H1 (cell line): ENCODE data around the gene FOSL2. TPM values are rescaled to one million over a fixed set of nuclear protein-coding genes. Genes with fewer than 3 reads are reported as not detected.

Experiments used
- CTCF ChIA-PET: fragments of 300-600 bp; sonication (Branson Sonifier 250); formaldehyde crosslinking; loops from one replicate; lab custom pipeline; 2021; ENCODE audit not compliant: partially characterized antibody; lab: Charles Lee
- POLR2A ChIA-PET: fragments of 300-600 bp; sonication (Branson Sonifier 250); formaldehyde crosslinking; loops from one replicate; lab custom pipeline; 2021; ENCODE audit warnings: inconsistent platforms; ENCODE audit not compliant: partially characterized antibody; lab: Charles Lee
- DNase-seq, 2 experiments: peaks; one replicate each; pipeline versions ENCODE4 v3.0.0 to v3.0.0-alpha.2; 2010 to 2022; ENCODE audit warnings: low spot score in 2 of 2, low read depth in 1 of 2, mixed read lengths in 1 of 2
- FAIRE-seq: peaks from 2 replicates; lab custom pipeline; 2011; peaks lifted over from hg19 to GRCh38; lab: Jason Lieb, UNC
- H2AFZ ChIP-seq: 2 replicates; pipeline ENCODE4 v1.8.1; 2012; ENCODE audit warnings: low read length, inconsistent platforms
- H2AK5ac ChIP-seq: 2 replicates; pipeline ENCODE4 v1.6.1; 2013; ENCODE audit warnings: low read depth, low read length
- H2BK120ac ChIP-seq: replicated peaks from 2 replicates; pipeline ENCODE3; 2013; ENCODE audit warnings: low read depth, low read length, inconsistent platforms
- H2BK12ac ChIP-seq: 2 replicates; pipeline ENCODE4 v1.6.1; 2013; ENCODE audit warnings: low read depth, low read length
- H2BK15ac ChIP-seq: 2 replicates; pipeline ENCODE4 v1.6.1; 2013; ENCODE audit warnings: low read length
- H2BK20ac ChIP-seq: 2 replicates; pipeline ENCODE4 v1.6.1; 2013; ENCODE audit warnings: low read length
- H2BK5ac ChIP-seq: 2 replicates; pipeline ENCODE4 v1.6.1; 2013; ENCODE audit warnings: low read depth, low read length
- H3K14ac ChIP-seq: 2 replicates; pipeline ENCODE4 v1.6.1; 2013; ENCODE audit warnings: inconsistent platforms; ENCODE audit not compliant: insufficient read length
- H3K18ac ChIP-seq: 2 replicates; pipeline ENCODE4 v1.6.1; 2013; ENCODE audit warnings: low read length; ENCODE audit errors: extremely low read depth
- H3K23ac ChIP-seq: 2 replicates; pipeline ENCODE4 v1.6.1; 2013; ENCODE audit warnings: inconsistent platforms; ENCODE audit not compliant: insufficient read length
- H3K23me2 ChIP-seq: 2 replicates; pipeline ENCODE4 v1.6.1; 2013; ENCODE audit warnings: low read depth, low read length
- H3K27ac ChIP-seq: 2 replicates; pipeline ENCODE4 v1.6.1; 2011; ENCODE audit warnings: low read depth, low read length, inconsistent platforms
- H3K27me3 ChIP-seq, 4 experiments: replicated peaks in 1 of 4; 1 replicate in 1 of 4; 2 replicates in 3 of 4; pipeline versions ENCODE4 v1.6.1 to v1.8.1; 2011 to 2013; ENCODE audit warnings: low read length in 3 of 4, mild to moderate bottlenecking in 3 of 4, inconsistent platforms in 2 of 4, mixed read lengths in 2 of 4, moderate library complexity in 1 of 4; ENCODE audit not compliant: control insufficient read depth in 3 of 4, insufficient read depth in 3 of 4; ENCODE audit errors: extremely low read depth in 1 of 4
- H3K36me3 ChIP-seq, 4 experiments: 2 replicates each; pipeline versions ENCODE4 v1.6.1 to v1.8.1; 2011 to 2013; ENCODE audit warnings: mild to moderate bottlenecking in 4 of 4, low read length in 3 of 4, moderate library complexity in 2 of 4, control low read depth in 1 of 4, inconsistent platforms in 1 of 4; ENCODE audit not compliant: insufficient read depth in 4 of 4, control insufficient read depth in 2 of 4
- H3K4ac ChIP-seq: replicated peaks from 2 replicates; pipeline ENCODE3; 2013; ENCODE audit warnings: low read length, low read depth, mixed read lengths, inconsistent platforms; ENCODE audit not compliant: insufficient read length
- H3K4me1 ChIP-seq, 4 experiments: replicated peaks in 1 of 4; 1 replicate in 1 of 4; 2 replicates in 3 of 4; pipeline versions ENCODE4 v1.6.1 to v1.8.1; 2011 to 2013; ENCODE audit warnings: low read length in 3 of 4, inconsistent platforms in 2 of 4, mixed read lengths in 1 of 4; ENCODE audit not compliant: insufficient read depth in 4 of 4, control insufficient read depth in 3 of 4
- H3K4me2 ChIP-seq, 2 experiments: 2 replicates each; pipeline versions ENCODE4 v1.6.1 to v1.8.1; 2011 to 2013; ENCODE audit warnings: low read depth in 2 of 2, low read length in 2 of 2, control low read depth in 1 of 2, inconsistent platforms in 1 of 2, mild to moderate bottlenecking in 1 of 2; ENCODE audit not compliant: insufficient read depth in 1 of 2
- H3K4me3 ChIP-seq, 4 experiments: fragments of 200-600, 300-600 bp in 1 of 4; sonication (generic), shearing (Covaris generic), sonication (Bioruptor Twin) in 1 of 4; 2 replicates each; pipeline versions ENCODE4 v1.5.1 to v1.8.1; 2011 to 2016; ENCODE audit warnings: low read length in 4 of 4, low read depth in 3 of 4, control low read depth in 2 of 4, inconsistent platforms in 2 of 4, mild to moderate bottlenecking in 2 of 4, mixed read lengths in 1 of 4, moderate library complexity in 1 of 4; ENCODE audit not compliant: insufficient read depth in 2 of 4; ENCODE audit errors: extremely low read depth in 1 of 4
- H3K56ac ChIP-seq: replicated peaks from 2 replicates; pipeline ENCODE3; 2013; ENCODE audit warnings: low read depth, mild to moderate bottlenecking, mixed read lengths, low read length, inconsistent platforms; ENCODE audit not compliant: insufficient read length
- H3K79me1 ChIP-seq: 2 replicates; pipeline ENCODE4 v1.6.1; 2013; ENCODE audit warnings: low read depth, low read length, control low read depth
- H3K79me2 ChIP-seq, 2 experiments: 2 replicates each; pipeline versions ENCODE4 v1.6.1 to v1.8.1; 2012 to 2013; ENCODE audit warnings: low read length in 2 of 2, mild to moderate bottlenecking in 2 of 2, inconsistent platforms in 1 of 2; ENCODE audit not compliant: insufficient read depth in 2 of 2, control insufficient read depth in 1 of 2
- H3K9ac ChIP-seq, 4 experiments: replicated peaks in 1 of 4; 1 replicate in 1 of 4; 2 replicates in 3 of 4; pipeline versions ENCODE4 v1.6.1 to v1.8.1; 2011 to 2013; ENCODE audit warnings: low read depth in 3 of 4, low read length in 3 of 4, control low read depth in 2 of 4, mild to moderate bottlenecking in 2 of 4, moderate library complexity in 2 of 4, inconsistent platforms in 1 of 4; ENCODE audit errors: extremely low read depth in 1 of 4
- H3K9me3 ChIP-seq, 2 experiments: 2 replicates each; pipeline versions ENCODE4 v1.6.1 to v1.8.1; 2012 to 2013; ENCODE audit warnings: mild to moderate bottlenecking in 2 of 2, moderate library complexity in 2 of 2, control low read depth in 1 of 2, inconsistent platforms in 1 of 2, low read depth in 1 of 2, low read length in 1 of 2, mixed read lengths in 1 of 2; ENCODE audit not compliant: insufficient read depth in 2 of 2
- H4K20me1 ChIP-seq, 2 experiments: replicated peaks in 1 of 2; 2 replicates each; pipeline versions ENCODE3 to v1.8.1; 2011 to 2013; ENCODE audit warnings: inconsistent platforms in 2 of 2, low read length in 2 of 2, mild to moderate bottlenecking in 1 of 2; ENCODE audit not compliant: insufficient read depth in 2 of 2, control insufficient read depth in 1 of 2
- H4K5ac ChIP-seq: 2 replicates; pipeline ENCODE4 v1.6.1; 2013; ENCODE audit warnings: low read length, low read depth, mixed read lengths, inconsistent platforms; ENCODE audit not compliant: insufficient read length
- H4K8ac ChIP-seq: 2 replicates; pipeline ENCODE4 v1.8.0; 2013; ENCODE audit warnings: mild to moderate bottlenecking, moderate library complexity, low read length, inconsistent platforms; ENCODE audit not compliant: insufficient read depth; ENCODE audit errors: extremely low read depth
- H4K91ac ChIP-seq: replicated peaks from 2 replicates; pipeline ENCODE3; 2013; ENCODE audit warnings: low read length, mixed read lengths, inconsistent platforms; ENCODE audit not compliant: insufficient read length
- ASH2L ChIP-seq: fragments of 200-600, 300-600 bp; sonication (generic); IDR thresholded peaks from one replicate; pipeline ENCODE4 v1.7.1; 2017; ENCODE audit warnings: low read length
- BACH1 ChIP-seq: IDR thresholded peaks from 2 replicates; pipeline ENCODE4 v1.6.1; 2012; ENCODE audit warnings: low read length, improper control_type of control experiment
- BCL11A ChIP-seq, 2 experiments: IDR thresholded peaks; one replicate each; pipeline ENCODE4 v1.6.1; 2011; ENCODE audit warnings: low read depth in 2 of 2, low read length in 2 of 2, mild to moderate bottlenecking in 2 of 2
- CEBPB ChIP-seq: IDR thresholded peaks from 2 replicates; pipeline ENCODE4 v1.6.1; 2012; ENCODE audit warnings: low read depth, low read length
- CTCF ChIP-seq, 3 experiments: IDR thresholded peaks; 1 replicate in 2 of 3; 2 replicates in 1 of 3; pipeline versions ENCODE4 v1.5.1 to v1.6.1; 2011; ENCODE audit warnings: low read length in 3 of 3, mild to moderate bottlenecking in 3 of 3, inconsistent platforms in 2 of 3, low read depth in 1 of 3, moderate library complexity in 1 of 3; ENCODE audit not compliant: insufficient read depth in 1 of 3; ENCODE audit errors: control extremely low read depth in 1 of 3
- EP300 ChIP-seq, 2 experiments: IDR thresholded peaks; 1 replicate in 1 of 2; 2 replicates in 1 of 2; pipeline ENCODE4 v1.6.1; 2011 to 2012; ENCODE audit warnings: low read depth in 2 of 2, low read length in 2 of 2, mild to moderate bottlenecking in 2 of 2, borderline replicate concordance in 1 of 2, inconsistent platforms in 1 of 2, moderate library complexity in 1 of 2
- HDAC6 ChIP-seq: IDR thresholded peaks from one replicate; pipeline ENCODE4 v1.7.1; 2012; ENCODE audit warnings: low read depth, mild to moderate bottlenecking, inconsistent platforms, low read length, moderate library complexity
- KDM5A ChIP-seq: fragments of 200-600 bp; IDR thresholded peaks from 2 replicates; pipeline ENCODE4 v1.7.1; 2012; ENCODE audit warnings: mild to moderate bottlenecking, low read length, inconsistent platforms, mixed read lengths
- POLR2AphosphoS5 ChIP-seq: IDR thresholded peaks from 2 replicates; pipeline ENCODE4 v1.6.1; 2011; ENCODE audit warnings: low read depth, low read length
- RAD21 ChIP-seq, 2 experiments: IDR thresholded peaks in 1 of 2; conservative IDR thresholded peaks in 1 of 2; 2 replicates each; pipeline ENCODE4 v1.6.1; 2011; ENCODE audit warnings: low read depth in 2 of 2, low read length in 2 of 2, improper control_type of control experiment in 1 of 2, inconsistent platforms in 1 of 2, mild to moderate bottlenecking in 1 of 2, moderate library complexity in 1 of 2
- TAF7 ChIP-seq: optimal IDR thresholded peaks from 2 replicates; pipeline ENCODE3; 2011; ENCODE audit warnings: low read depth, mild to moderate bottlenecking, inconsistent platforms, low read length, moderate library complexity, borderline replicate concordance
- ZNF274 ChIP-seq: IDR thresholded peaks from 2 replicates; pipeline ENCODE4 v1.7.0; 2012; ENCODE audit warnings: low read length, borderline replicate concordance; ENCODE audit errors: extremely low read depth
- WGBS, 2 experiments: shearing (Covaris generic) in 1 of 2; methylation state at CpG; one replicate each; pipeline versions ENCODE4 v1.1.6 to v1.1.7; 2013 to 2015; ENCODE audit warnings: low lambda C conversion rate in 2 of 2, mixed read lengths in 2 of 2, inconsistent platforms in 1 of 2, low coverage in 1 of 2, missing lambda C conversion rate in 1 of 2; ENCODE audit not compliant: insufficient replicate concordance in 2 of 2, insufficient coverage in 1 of 2, insufficient read length in 1 of 2; ENCODE audit errors: extremely low coverage in 1 of 2, missing lambda C conversion rate in 1 of 2; 5-methylcytosine and 5-hydroxymethylcytosine counted together
- polyA plus RNA-seq, 7 experiments: library from polyadenylated mRNA; depleted of rRNA in 3 of 7; stranded (reverse) in 5 of 7; unstranded in 2 of 7; fragments of >200 nt in 5 of 7; fragments of 200-250 nt in 2 of 7; gene quantifications; 1 replicate in 5 of 7; 2 replicates in 1 of 7; 4 replicates in 1 of 7; pipeline versions ENCODE4 v1.2.1 to v1.2.3, GENCODE V29; 2011 to 2013; ENCODE audit warnings: missing spikeins in 2 of 7, mixed read lengths in 2 of 7
- total RNA-seq: library from RNA; stranded (reverse); fragmentation: NEBNext Ultra II Directional; extraction: Animal tissue kit (Norgen Biotek cat#: 25700); gene quantifications from 2 replicates; pipeline ENCODE4 v1.2.1, GENCODE V29; 2021

The FOSL2 gene
- total and polyA plus RNA-seq, 2 of the 8 experiments (the other 6 are each of a cell fraction or from before 2014, with no cell fraction given) = 1.5 to 4.5 TPM

GRCh38 chr2:28463893-28464292, 71.2 kb downstream of the FOSL2 start:
- no peaks in the 10 kb centered on the region for H3K9me3 ChIP-seq
- no peak overlapping the region for H3K4me3 ChIP-seq
- no peak overlapping the region for H3K56ac ChIP-seq
- H4K8ac ChIP-seq = no peak overlapping the region
- H3K27ac ChIP-seq = no peak overlapping the region
- no peaks in the 10 kb centered on the region for H4K20me1 ChIP-seq
- H3K23ac ChIP-seq = no peak overlapping the region
- no peak for DNase-seq
- H2BK120ac ChIP-seq = no peak overlapping the region
- H2AFZ ChIP-seq = no peak overlapping the region
- H3K18ac ChIP-seq = no peak overlapping the region
- H3K27me3 ChIP-seq = no peaks in the 10 kb centered on the region
- no peak overlapping the region for H2BK5ac ChIP-seq
- no peaks in the 10 kb centered on the region for H3K79me2 ChIP-seq
- 96% methylated on average over 4 of the region's 4 CpGs; no CpG with 5 or more reads in 1 of the 2 experiments for WGBS, 2 experiments
- H3K4me1 ChIP-seq = no peaks in the 10 kb centered on the region
- no peaks in the 10 kb centered on the region for H3K79me1 ChIP-seq
- H3K9ac ChIP-seq = no peak overlapping the region
- ChIA-PET POLR2A (no interaction called here), CTCF (interaction anchor here (0.9 to 2.8 kb wide), 2 partner anchors 11 to 62 kb away, joined by 3 to 12 read pairs; no protein-coding TSS in a partner anchor)
- no peak overlapping the region for H3K14ac ChIP-seq
- H2AK5ac ChIP-seq = no peak overlapping the region
- no peak for FAIRE-seq
- no peaks in the 10 kb centered on the region for H3K23me2 ChIP-seq
- H2BK12ac ChIP-seq = no peak overlapping the region
- no peak overlapping the region for H4K91ac ChIP-seq
- no peak overlapping the region for H2BK15ac ChIP-seq
- no peak overlapping the region for H2BK20ac ChIP-seq
- no peak overlapping the region for H3K4me2 ChIP-seq
- no peak overlapping the region for H4K5ac ChIP-seq
- no peak overlapping the region for H3K4ac ChIP-seq
- H3K36me3 ChIP-seq = no peaks in the 10 kb centered on the region
- TF ChIP-seq BACH1 = no peak
- no peak for TF ChIP-seq POLR2AphosphoS5
- TF ChIP-seq RAD21 (IDR thresholded peaks at IDR 0.05 in 1 of 2, conservative IDR thresholded peaks at IDR 0.05 in 1 of 2; ENCODE audit: low read depth in 2 of 2, low read length in 2 of 2) = no peak
- TF ChIP-seq BCL11A (IDR thresholded peaks at IDR 0.05; ENCODE audit: low read depth in 2 of 2, low read length in 2 of 2) = no peak
- TF ChIP-seq CTCF (IDR thresholded peaks at IDR 0.05; ENCODE audit: control extremely low read depth in 1 of 3, insufficient read depth in 1 of 3, low read depth in 1 of 3, low read length in 3 of 3) = no peak
- no peak for TF ChIP-seq CEBPB
- no peak for TF ChIP-seq ASH2L
- TF ChIP-seq HDAC6 = no peak
- TF ChIP-seq ZNF274 = no peak
- TF ChIP-seq KDM5A = no peak
- TF ChIP-seq EP300 (IDR thresholded peaks at IDR 0.05; ENCODE audit: borderline replicate concordance in 1 of 2, low read depth in 2 of 2, low read length in 2 of 2) = no peak
- no peak for TF ChIP-seq TAF7
